ENCODE measurements around the gene CCNE1.

The CCNE1 gene

DNA sequence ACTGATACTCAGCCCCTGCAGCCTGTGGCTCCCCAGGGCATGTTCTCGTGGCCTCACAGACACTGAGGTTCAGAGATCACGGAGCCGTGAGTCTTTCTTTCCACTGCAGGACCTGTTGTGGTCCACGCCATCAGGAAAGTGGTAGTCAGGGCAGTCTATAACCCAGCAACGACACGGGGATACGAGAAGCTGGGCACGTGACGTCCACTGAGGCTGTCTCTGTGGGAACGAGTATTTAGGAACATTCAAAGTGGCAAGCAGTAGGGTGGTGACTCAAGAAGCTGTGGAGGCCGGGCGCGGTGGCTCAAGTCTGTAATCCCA, 29.6 kb upstream of the CCNE1 start:
- TF ChIP-seq, protein P1, sequence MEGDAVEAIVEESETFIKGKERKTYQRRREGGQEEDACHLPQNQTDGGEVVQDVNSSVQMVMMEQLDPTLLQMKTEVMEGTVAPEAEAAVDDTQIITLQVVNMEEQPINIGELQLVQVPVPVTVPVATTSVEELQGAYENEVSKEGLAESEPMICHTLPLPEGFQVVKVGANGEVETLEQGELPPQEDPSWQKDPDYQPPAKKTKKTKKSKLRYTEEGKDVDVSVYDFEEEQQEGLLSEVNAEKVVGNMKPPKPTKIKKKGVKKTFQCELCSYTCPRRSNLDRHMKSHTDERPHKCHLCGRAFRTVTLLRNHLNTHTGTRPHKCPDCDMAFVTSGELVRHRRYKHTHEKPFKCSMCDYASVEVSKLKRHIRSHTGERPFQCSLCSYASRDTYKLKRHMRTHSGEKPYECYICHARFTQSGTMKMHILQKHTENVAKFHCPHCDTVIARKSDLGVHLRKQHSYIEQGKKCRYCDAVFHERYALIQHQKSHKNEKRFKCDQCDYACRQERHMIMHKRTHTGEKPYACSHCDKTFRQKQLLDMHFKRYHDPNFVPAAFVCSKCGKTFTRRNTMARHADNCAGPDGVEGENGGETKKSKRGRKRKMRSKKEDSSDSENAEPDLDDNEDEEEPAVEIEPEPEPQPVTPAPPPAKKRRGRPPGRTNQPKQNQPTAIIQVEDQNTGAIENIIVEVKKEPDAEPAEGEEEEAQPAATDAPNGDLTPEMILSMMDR (IDR thresholded peaks at IDR 0.05; ENCODE audit: low read depth, low read length): no peak
- no peak overlapping the region for H3K27ac ChIP-seq
- no peak overlapping the region for H3K4me3 ChIP-seq (ENCODE audit: low read depth, low read length)
- H3K27me3 ChIP-seq (ENCODE audit: insufficient read depth, low read depth, severe bottlenecking): no peaks in the 10 kb centered on the region
- no peak for DNase-seq
- no peaks in the 10 kb centered on the region for H3K9me3 ChIP-seq (ENCODE audit: severe bottlenecking)
- no peaks in the 10 kb centered on the region for H3K36me3 ChIP-seq

GRCh38 chr19:29783627-29784190, 28.1 kb upstream of the CCNE1 start:
- Histone ChIP-seq H3K27me3 (ENCODE audit: insufficient read depth, low read depth, severe bottlenecking) (no peaks in the 10 kb centered on the region), H3K27ac (no peak overlapping the region), H3K4me3 (ENCODE audit: low read depth, low read length) (no peak overlapping the region), H3K36me3 (no peaks in the 10 kb centered on the region), H3K9me3 (ENCODE audit: severe bottlenecking) (no peaks in the 10 kb centered on the region)
- DNase-seq: no peak
- TF ChIP-seq, protein P1 (IDR thresholded peaks at IDR 0.05; ENCODE audit: low read depth, low read length): no peak

GRCh38 chr19:29784598-29785223, 27.1 kb upstream of the CCNE1 start:
- Histone ChIP-seq H3K4me3 (ENCODE audit: low read depth, low read length) (no peak overlapping the region), H3K27me3 (ENCODE audit: insufficient read depth, low read depth, severe bottlenecking) (no peaks in the 10 kb centered on the region), H3K27ac (no peak overlapping the region), H3K9me3 (ENCODE audit: severe bottlenecking) (no peaks in the 10 kb centered on the region), H3K36me3 (no peaks in the 10 kb centered on the region)
- DNase-seq: no peak
- TF ChIP-seq, protein P1 (IDR thresholded peaks at IDR 0.05; ENCODE audit: low read depth, low read length): no peak

GRCh38 chr19:29785360-29785759, 26.4 kb upstream of the CCNE1 start:
- Histone ChIP-seq H3K27me3 (ENCODE audit: insufficient read depth, low read depth, severe bottlenecking) (no peaks in the 10 kb centered on the region), H3K4me3 (ENCODE audit: low read depth, low read length) (no peak overlapping the region), H3K27ac (no peak overlapping the region), H3K9me3 (ENCODE audit: severe bottlenecking) (no peaks in the 10 kb centered on the region), H3K36me3 (no peaks in the 10 kb centered on the region)
- no peak for DNase-seq
- TF ChIP-seq, protein P1 (IDR thresholded peaks at IDR 0.05; ENCODE audit: low read depth, low read length): no peak

- TF ChIP-seq, protein P1 (IDR thresholded peaks at IDR 0.05; ENCODE audit: low read depth, low read length): peak; percentile 28; the same call in 1 of the 2 replicates
These were observed 25.7 kb upstream of the CCNE1 start for GRCh38 chr19:29785955-29786589.

More at GRCh38 chr19:29785955-29786589, 25.7 kb upstream of the CCNE1 start:
- DNase-seq: no peak
- H3K36me3 ChIP-seq: no peaks in the 10 kb centered on the region
- H3K27ac ChIP-seq: no peak overlapping the region
- no peaks in the 10 kb centered on the region for H3K9me3 ChIP-seq (ENCODE audit: severe bottlenecking)
- no peak overlapping the region for H3K4me3 ChIP-seq (ENCODE audit: low read depth, low read length)
- no peaks in the 10 kb centered on the region for H3K27me3 ChIP-seq (ENCODE audit: insufficient read depth, low read depth, severe bottlenecking)

Measured in WERI-Rb-1 (cell line).